NCI-H748 (cell line): ENCODE results near the gene P2RY8.
"Not testable (repeated sequence)": the region's sequence is repeated elsewhere in the genome, so short reads cannot be mapped to it uniquely, and the experiment has no call there.

Experiments
- DNase-seq: peaks from one replicate; lab custom pipeline; 2025; ENCODE audit not compliant: unreplicated experiment; lab: John Stamatoyannopoulos, UW

The P2RY8 gene

GRCh38 chrX:1466232-1466661 is 70.7 kb downstream of the P2RY8 start:
- no peak for DNase-seq

DNA sequence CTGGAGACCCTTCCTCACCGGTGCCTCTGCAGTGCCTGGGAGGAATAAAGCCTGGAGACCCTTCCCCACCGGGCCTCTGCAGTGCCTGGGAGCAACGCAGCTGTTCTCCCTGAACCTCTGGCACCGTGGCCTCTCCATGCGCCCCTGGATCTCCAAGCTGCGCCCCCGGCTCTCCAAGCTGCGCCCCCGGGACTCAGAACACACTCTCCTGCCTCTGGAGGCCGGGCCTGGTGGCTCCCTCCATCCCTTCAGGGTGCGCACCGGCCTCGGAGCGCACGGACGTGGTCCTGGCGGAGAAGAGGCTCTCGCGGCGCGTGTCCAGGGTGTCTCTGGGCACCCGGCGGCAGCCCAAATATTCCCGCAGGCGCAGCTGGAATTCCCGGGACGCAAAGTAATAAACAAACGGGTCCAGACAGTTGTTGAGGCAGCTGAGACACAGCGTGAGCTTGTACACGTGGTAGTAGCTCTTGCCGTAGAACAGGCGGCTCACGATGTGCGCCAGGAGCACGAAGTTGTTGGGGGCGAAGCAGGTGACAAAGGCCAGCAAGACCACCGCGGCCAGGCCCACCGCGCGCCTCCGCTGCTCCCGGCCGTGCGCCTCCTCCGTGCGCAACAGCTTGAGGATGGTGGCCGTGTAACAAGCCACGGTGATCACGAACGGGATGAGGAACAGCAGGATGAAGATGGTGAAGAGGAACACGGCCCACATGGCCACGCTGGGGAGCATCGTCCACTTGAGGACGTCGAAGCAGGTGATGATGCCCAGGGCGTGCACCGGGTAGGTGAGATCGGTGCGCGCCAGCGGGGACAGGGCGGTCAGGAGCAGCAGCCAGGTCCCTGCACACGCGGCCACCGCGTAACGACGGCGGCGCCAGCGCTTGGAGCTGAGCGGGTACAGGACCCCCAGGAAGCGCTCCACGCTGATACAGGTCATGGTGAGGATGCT is 71.4 kb downstream of the P2RY8 start:
- DNase-seq, result no peak

GRCh38 chrX:1464971-1465285 is 72.1 kb downstream of the P2RY8 start:
- DNase-seq, result no peak

GRCh38 chrX:1464041-1464970 is 72.7 kb downstream of the P2RY8 start:
- DNase-seq, result peak; percentile 9

GRCh38 chrX:1463581-1463980 is 73.4 kb downstream of the P2RY8 start:
- no peak for DNase-seq

GRCh38 chrX:1462596-1463251 is 74.3 kb downstream of the P2RY8 start:
- no peak for DNase-seq

- DNase-seq, result no peak
These were observed 74.9 kb downstream of the P2RY8 start for GRCh38 chrX:1462110-1462509.

DNA sequence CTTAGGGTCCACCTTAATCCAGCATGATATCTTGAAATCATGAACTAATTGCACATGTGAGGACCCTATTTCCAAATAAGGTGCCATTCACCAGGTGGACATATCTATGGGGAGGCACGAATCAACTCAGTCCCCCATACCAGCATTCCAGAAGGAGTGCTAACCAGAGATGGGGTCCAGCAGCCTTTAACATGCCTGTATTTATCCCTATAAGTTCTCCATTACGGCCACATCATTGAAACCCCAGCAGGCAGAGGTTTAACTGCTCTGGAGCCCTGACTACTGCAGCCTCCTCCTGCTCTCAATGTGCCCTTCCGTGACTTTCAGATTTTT is 81.1 kb downstream of the P2RY8 start:
- no peak for DNase-seq

DNA sequence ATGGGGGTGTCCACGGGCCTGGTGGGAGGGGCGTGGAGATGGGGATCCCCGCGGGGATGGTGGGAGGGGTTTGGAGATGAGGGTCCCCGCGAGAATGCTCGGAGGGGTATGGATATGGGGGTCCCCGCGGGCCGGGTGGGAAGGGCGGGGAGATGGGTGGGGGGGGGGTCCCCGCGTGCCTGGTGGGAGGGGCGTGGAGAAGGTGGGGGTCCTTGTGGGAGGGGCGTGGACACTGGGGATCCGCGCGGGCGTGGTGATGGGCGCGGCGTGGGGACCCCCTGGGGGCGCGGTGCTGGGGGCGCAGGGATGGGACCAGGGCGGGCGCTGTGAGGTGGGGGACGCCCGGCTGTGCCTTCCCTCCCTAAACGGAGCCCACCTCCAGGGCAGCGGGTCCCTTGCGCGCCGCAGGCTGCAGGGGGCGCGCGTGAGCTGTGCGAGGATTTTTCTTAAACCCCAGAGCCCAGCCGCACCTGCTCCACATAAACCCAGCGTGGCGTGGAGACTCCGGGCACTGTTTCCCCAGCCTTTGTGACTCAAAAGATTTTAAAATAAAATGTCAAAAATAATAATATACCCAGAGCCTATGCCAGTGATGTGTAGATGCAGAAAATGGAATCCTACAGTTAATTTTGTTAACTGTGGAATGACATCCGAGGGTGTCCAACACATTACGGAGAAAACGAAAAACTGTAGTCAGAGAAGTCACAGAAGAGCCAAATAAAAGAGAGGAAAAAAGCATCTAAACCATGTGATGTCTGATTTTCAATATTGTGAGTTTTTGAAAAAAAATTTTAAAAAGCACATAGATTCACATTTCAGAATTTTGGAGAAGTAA is 82.8 kb downstream of the P2RY8 start:
- DNase-seq, result no peak

DNA sequence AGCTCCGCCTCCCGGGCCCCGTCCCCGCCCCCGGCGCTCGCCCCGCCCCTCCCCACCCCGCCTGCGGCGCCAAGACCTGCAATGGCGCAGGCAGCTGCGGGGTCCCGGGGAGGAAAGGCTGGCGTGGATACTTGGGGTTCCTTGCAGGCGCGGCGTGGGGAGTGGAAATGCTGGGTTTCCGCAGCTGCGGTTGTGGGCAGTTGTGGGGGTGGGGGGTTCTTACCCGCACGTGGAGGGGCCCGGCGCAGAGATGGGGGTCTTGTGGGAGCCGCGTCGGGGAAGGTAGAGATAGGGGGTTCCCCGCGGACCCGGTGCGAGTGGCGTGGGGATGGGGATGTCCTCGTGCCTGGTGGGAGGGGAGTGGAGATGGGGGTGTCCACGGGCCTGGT is 83.6 kb downstream of the P2RY8 start:
- DNase-seq, result no peak

DNA sequence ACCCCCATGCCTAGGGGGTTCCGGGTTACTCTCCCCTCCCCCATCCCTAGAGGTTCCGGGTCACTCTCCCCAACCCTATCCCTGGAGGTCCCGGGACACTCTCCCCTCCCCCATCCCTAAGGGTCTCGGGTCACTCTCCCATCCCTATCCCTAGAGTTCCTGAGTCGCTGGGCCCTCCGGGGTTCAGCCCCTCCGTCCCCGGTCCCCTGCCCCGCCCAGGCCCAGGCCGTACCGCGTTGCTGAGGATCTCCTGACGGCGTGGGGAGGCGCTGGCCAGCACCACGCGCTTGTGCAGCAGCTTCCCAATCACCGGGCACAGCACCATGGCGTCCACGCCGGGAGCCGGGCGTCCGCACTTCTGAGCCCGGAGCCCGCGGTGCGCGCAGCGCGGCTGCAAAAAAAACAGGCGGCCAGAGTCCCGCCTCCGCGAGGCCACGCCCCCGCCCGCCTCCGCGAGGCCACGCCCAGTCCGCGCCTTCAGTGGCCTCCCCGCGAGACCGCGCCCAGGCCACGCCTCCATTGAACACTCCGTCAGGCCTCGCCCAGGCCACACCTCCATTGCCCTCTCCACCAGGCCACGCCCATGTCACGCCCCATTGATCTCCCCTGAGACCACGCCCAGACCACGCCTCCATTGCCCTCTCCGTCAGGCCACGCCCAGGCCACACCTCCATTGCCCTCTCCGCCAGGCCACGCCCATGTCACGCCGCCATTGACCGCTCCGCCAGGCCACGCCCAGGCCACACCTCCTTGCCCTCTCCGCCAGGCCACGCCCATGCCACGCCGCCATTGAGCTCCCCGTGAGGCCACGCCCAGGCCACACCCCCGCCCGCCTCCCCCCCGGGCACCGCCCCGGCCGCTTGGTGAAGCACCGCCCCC is 84.2 kb downstream of the P2RY8 start, which contains the start of gene ASMTL:
TSS of gene ASMTL (minus strand) at position 394 of the 879 bp plus-strand sequence. CDS start at position 325, 69 bp downstream.
- no peak for DNase-seq

DNA sequence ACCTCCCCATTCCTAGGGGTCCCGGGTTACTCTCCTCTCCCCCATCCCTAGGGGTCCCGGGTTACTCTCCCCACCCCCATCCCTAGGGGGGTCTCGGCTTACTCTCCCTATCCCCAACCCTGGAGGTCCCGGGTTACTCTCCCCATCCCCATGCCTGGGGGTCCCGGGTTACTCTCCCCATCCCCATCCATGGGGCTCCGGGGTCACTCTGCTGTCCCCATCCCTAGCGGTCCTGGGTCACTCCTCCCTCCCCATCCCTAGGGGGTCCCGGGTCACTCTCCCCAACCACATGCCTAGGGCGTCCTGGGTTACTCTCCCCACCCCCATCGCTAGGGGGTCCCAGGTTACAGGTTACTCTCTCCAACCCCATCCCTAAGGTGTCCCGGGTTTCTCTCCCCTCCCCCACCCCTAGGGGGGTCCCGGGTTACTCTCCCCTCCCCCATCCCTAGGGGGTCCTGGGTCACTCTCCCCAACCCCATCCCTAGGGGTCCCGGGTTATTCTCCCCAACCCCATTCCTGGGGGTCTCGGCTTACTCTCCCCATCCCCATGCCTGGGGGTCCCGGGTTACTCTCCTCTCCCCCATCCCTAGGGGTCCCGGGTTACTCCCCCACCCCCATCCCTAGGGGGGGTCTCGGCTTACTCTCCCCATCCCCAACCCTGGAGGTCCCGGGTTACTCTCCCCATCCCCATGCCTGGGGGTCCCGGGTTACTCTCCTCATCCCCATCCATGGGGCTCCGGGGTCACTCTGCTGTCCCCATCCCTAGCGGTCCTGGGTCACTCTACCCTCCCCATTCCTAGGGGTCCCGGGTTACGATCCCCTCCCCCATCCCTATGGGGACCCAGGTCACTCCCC is 85.1 kb downstream of the P2RY8 start:
- no peak for DNase-seq

DNA sequence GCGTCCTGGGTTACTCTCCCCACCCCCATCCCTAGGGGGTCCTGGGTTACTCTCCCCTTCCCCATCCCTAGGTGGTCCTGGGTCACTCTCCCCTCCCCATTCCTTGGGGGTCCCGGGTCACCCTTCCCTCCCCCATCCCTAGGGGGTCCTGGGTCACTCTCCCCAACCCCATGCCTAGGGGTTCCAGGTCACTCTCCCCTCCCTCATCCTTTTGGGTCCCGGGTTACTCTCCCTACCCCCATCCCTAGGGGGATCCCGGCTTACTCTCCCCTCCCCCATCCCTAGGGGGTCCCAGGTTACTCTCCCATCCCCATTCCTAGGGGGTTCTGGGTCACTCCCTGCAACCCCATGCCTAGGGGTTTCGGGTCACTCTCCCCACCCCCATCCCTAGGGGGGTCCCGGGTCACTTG is 85.7 kb downstream of the P2RY8 start:
- DNase-seq, result no peak

- DNase-seq, result no peak
These were observed 86.4 kb downstream of the P2RY8 start for GRCh38 chrX:1450361-1451161.

DNA sequence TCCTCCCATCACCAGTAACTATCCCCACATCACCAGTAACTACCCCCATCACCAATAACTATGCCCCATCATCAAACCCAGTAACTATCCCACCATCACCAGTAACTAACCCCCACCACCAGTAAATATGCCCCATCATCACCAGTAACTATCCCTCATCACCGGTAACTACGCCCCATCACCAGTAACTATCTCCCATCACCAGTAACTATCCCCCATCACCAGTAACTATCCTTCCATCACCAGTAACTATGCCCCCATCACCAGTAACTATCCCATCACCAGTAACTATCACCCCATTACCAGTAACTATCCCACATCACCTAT is 87.2 kb downstream of the P2RY8 start:
- no peak for DNase-seq

- DNase-seq, result no peak
These were observed 87.8 kb downstream of the P2RY8 start for GRCh38 chrX:1449036-1449822.

DNA sequence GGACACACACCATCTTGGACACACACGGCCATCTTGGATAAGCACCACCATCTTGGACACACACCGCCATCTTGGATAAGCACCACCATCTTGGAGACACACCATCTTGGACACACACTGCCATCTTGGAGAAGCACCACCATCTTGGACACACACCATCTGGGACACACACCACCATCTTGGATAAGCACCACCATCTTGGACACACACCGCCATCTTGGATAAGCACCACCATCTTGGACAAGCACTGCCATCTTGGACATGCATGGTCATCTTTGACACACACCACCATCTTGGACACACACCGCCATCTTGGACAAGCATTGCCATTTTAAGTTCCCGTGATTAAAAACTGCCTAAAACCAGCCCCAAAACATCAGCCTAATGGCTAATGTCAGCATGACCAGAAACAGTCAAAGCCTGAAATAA is 88.4 kb downstream of the P2RY8 start:
- not testable (repeated sequence) for DNase-seq
